H1 (cell line): Measurements from ENCODE around the gene POFUT2. TPM values are rescaled to one million over a fixed set of nuclear protein-coding genes. Genes with fewer than 3 reads are reported as not detected.

Source experiments
- CTCF ChIA-PET: fragments of 300-600 bp; sonication (Branson Sonifier 250); formaldehyde crosslinking; loops from one replicate; lab custom pipeline; 2021; ENCODE audit not compliant: partially characterized antibody; lab: Charles Lee
- POLR2A ChIA-PET: fragments of 300-600 bp; sonication (Branson Sonifier 250); formaldehyde crosslinking; loops from one replicate; lab custom pipeline; 2021; ENCODE audit warnings: inconsistent platforms; ENCODE audit not compliant: partially characterized antibody; lab: Charles Lee
- DNase-seq, 2 experiments: peaks; one replicate each; pipeline versions ENCODE4 v3.0.0 to v3.0.0-alpha.2; 2010 to 2022; ENCODE audit warnings: low spot score in 2 of 2, low read depth in 1 of 2, mixed read lengths in 1 of 2
- FAIRE-seq: peaks from 2 replicates; lab custom pipeline; 2011; peaks lifted over from hg19 to GRCh38; lab: Jason Lieb, UNC
- H2AFZ ChIP-seq: 2 replicates; pipeline ENCODE4 v1.8.1; 2012; ENCODE audit warnings: low read length, inconsistent platforms
- H2AK5ac ChIP-seq: 2 replicates; pipeline ENCODE4 v1.6.1; 2013; ENCODE audit warnings: low read depth, low read length
- H2BK120ac ChIP-seq: replicated peaks from 2 replicates; pipeline ENCODE3; 2013; ENCODE audit warnings: low read depth, low read length, inconsistent platforms
- H2BK12ac ChIP-seq: 2 replicates; pipeline ENCODE4 v1.6.1; 2013; ENCODE audit warnings: low read depth, low read length
- H2BK15ac ChIP-seq: 2 replicates; pipeline ENCODE4 v1.6.1; 2013; ENCODE audit warnings: low read length
- H2BK20ac ChIP-seq: 2 replicates; pipeline ENCODE4 v1.6.1; 2013; ENCODE audit warnings: low read length
- H2BK5ac ChIP-seq: 2 replicates; pipeline ENCODE4 v1.6.1; 2013; ENCODE audit warnings: low read depth, low read length
- H3K14ac ChIP-seq: 2 replicates; pipeline ENCODE4 v1.6.1; 2013; ENCODE audit warnings: inconsistent platforms; ENCODE audit not compliant: insufficient read length
- H3K18ac ChIP-seq: 2 replicates; pipeline ENCODE4 v1.6.1; 2013; ENCODE audit warnings: low read length; ENCODE audit errors: extremely low read depth
- H3K23ac ChIP-seq: 2 replicates; pipeline ENCODE4 v1.6.1; 2013; ENCODE audit warnings: inconsistent platforms; ENCODE audit not compliant: insufficient read length
- H3K23me2 ChIP-seq: 2 replicates; pipeline ENCODE4 v1.6.1; 2013; ENCODE audit warnings: low read depth, low read length
- H3K27ac ChIP-seq: 2 replicates; pipeline ENCODE4 v1.6.1; 2011; ENCODE audit warnings: low read depth, low read length, inconsistent platforms
- H3K27me3 ChIP-seq, 4 experiments: replicated peaks in 1 of 4; 1 replicate in 1 of 4; 2 replicates in 3 of 4; pipeline versions ENCODE4 v1.6.1 to v1.8.1; 2011 to 2013; ENCODE audit warnings: low read length in 3 of 4, mild to moderate bottlenecking in 3 of 4, inconsistent platforms in 2 of 4, mixed read lengths in 2 of 4, moderate library complexity in 1 of 4; ENCODE audit not compliant: control insufficient read depth in 3 of 4, insufficient read depth in 3 of 4; ENCODE audit errors: extremely low read depth in 1 of 4
- H3K36me3 ChIP-seq, 4 experiments: 2 replicates each; pipeline versions ENCODE4 v1.6.1 to v1.8.1; 2011 to 2013; ENCODE audit warnings: mild to moderate bottlenecking in 4 of 4, low read length in 3 of 4, moderate library complexity in 2 of 4, control low read depth in 1 of 4, inconsistent platforms in 1 of 4; ENCODE audit not compliant: insufficient read depth in 4 of 4, control insufficient read depth in 2 of 4
- H3K4ac ChIP-seq: replicated peaks from 2 replicates; pipeline ENCODE3; 2013; ENCODE audit warnings: low read length, low read depth, mixed read lengths, inconsistent platforms; ENCODE audit not compliant: insufficient read length
- H3K4me1 ChIP-seq, 4 experiments: replicated peaks in 1 of 4; 1 replicate in 1 of 4; 2 replicates in 3 of 4; pipeline versions ENCODE4 v1.6.1 to v1.8.1; 2011 to 2013; ENCODE audit warnings: low read length in 3 of 4, inconsistent platforms in 2 of 4, mixed read lengths in 1 of 4; ENCODE audit not compliant: insufficient read depth in 4 of 4, control insufficient read depth in 3 of 4
- H3K4me2 ChIP-seq, 2 experiments: 2 replicates each; pipeline versions ENCODE4 v1.6.1 to v1.8.1; 2011 to 2013; ENCODE audit warnings: low read depth in 2 of 2, low read length in 2 of 2, control low read depth in 1 of 2, inconsistent platforms in 1 of 2, mild to moderate bottlenecking in 1 of 2; ENCODE audit not compliant: insufficient read depth in 1 of 2
- H3K4me3 ChIP-seq, 4 experiments: fragments of 200-600, 300-600 bp in 1 of 4; sonication (generic), shearing (Covaris generic), sonication (Bioruptor Twin) in 1 of 4; 2 replicates each; pipeline versions ENCODE4 v1.5.1 to v1.8.1; 2011 to 2016; ENCODE audit warnings: low read length in 4 of 4, low read depth in 3 of 4, control low read depth in 2 of 4, inconsistent platforms in 2 of 4, mild to moderate bottlenecking in 2 of 4, mixed read lengths in 1 of 4, moderate library complexity in 1 of 4; ENCODE audit not compliant: insufficient read depth in 2 of 4; ENCODE audit errors: extremely low read depth in 1 of 4
- H3K56ac ChIP-seq: replicated peaks from 2 replicates; pipeline ENCODE3; 2013; ENCODE audit warnings: low read depth, mild to moderate bottlenecking, mixed read lengths, low read length, inconsistent platforms; ENCODE audit not compliant: insufficient read length
- H3K79me1 ChIP-seq: 2 replicates; pipeline ENCODE4 v1.6.1; 2013; ENCODE audit warnings: low read depth, low read length, control low read depth
- H3K79me2 ChIP-seq, 2 experiments: 2 replicates each; pipeline versions ENCODE4 v1.6.1 to v1.8.1; 2012 to 2013; ENCODE audit warnings: low read length in 2 of 2, mild to moderate bottlenecking in 2 of 2, inconsistent platforms in 1 of 2; ENCODE audit not compliant: insufficient read depth in 2 of 2, control insufficient read depth in 1 of 2
- H3K9ac ChIP-seq, 4 experiments: replicated peaks in 1 of 4; 1 replicate in 1 of 4; 2 replicates in 3 of 4; pipeline versions ENCODE4 v1.6.1 to v1.8.1; 2011 to 2013; ENCODE audit warnings: low read depth in 3 of 4, low read length in 3 of 4, control low read depth in 2 of 4, mild to moderate bottlenecking in 2 of 4, moderate library complexity in 2 of 4, inconsistent platforms in 1 of 4; ENCODE audit errors: extremely low read depth in 1 of 4
- H3K9me3 ChIP-seq, 2 experiments: 2 replicates each; pipeline versions ENCODE4 v1.6.1 to v1.8.1; 2012 to 2013; ENCODE audit warnings: mild to moderate bottlenecking in 2 of 2, moderate library complexity in 2 of 2, control low read depth in 1 of 2, inconsistent platforms in 1 of 2, low read depth in 1 of 2, low read length in 1 of 2, mixed read lengths in 1 of 2; ENCODE audit not compliant: insufficient read depth in 2 of 2
- H4K20me1 ChIP-seq, 2 experiments: replicated peaks in 1 of 2; 2 replicates each; pipeline versions ENCODE3 to v1.8.1; 2011 to 2013; ENCODE audit warnings: inconsistent platforms in 2 of 2, low read length in 2 of 2, mild to moderate bottlenecking in 1 of 2; ENCODE audit not compliant: insufficient read depth in 2 of 2, control insufficient read depth in 1 of 2
- H4K5ac ChIP-seq: 2 replicates; pipeline ENCODE4 v1.6.1; 2013; ENCODE audit warnings: low read length, low read depth, mixed read lengths, inconsistent platforms; ENCODE audit not compliant: insufficient read length
- H4K8ac ChIP-seq: 2 replicates; pipeline ENCODE4 v1.8.0; 2013; ENCODE audit warnings: mild to moderate bottlenecking, moderate library complexity, low read length, inconsistent platforms; ENCODE audit not compliant: insufficient read depth; ENCODE audit errors: extremely low read depth
- H4K91ac ChIP-seq: replicated peaks from 2 replicates; pipeline ENCODE3; 2013; ENCODE audit warnings: low read length, mixed read lengths, inconsistent platforms; ENCODE audit not compliant: insufficient read length
- ATF2 ChIP-seq: IDR thresholded peaks from 2 replicates; pipeline ENCODE4 v1.6.1; 2012; ENCODE audit warnings: low read length, inconsistent platforms
- NRF1 ChIP-seq: IDR thresholded peaks from 2 replicates; pipeline ENCODE4 v1.6.1; 2011; ENCODE audit warnings: mild to moderate bottlenecking, low read depth, low read length, improper control_type of control experiment
- SRF ChIP-seq: IDR thresholded peaks from 2 replicates; pipeline ENCODE4 v1.6.1; 2011; ENCODE audit warnings: mild to moderate bottlenecking, low read depth, low read length, moderate library complexity
- WGBS, 2 experiments: shearing (Covaris generic) in 1 of 2; methylation state at CpG; one replicate each; pipeline versions ENCODE4 v1.1.6 to v1.1.7; 2013 to 2015; ENCODE audit warnings: low lambda C conversion rate in 2 of 2, mixed read lengths in 2 of 2, inconsistent platforms in 1 of 2, low coverage in 1 of 2, missing lambda C conversion rate in 1 of 2; ENCODE audit not compliant: insufficient replicate concordance in 2 of 2, insufficient coverage in 1 of 2, insufficient read length in 1 of 2; ENCODE audit errors: extremely low coverage in 1 of 2, missing lambda C conversion rate in 1 of 2; 5-methylcytosine and 5-hydroxymethylcytosine counted together
- polyA plus RNA-seq, 7 experiments: library from polyadenylated mRNA; depleted of rRNA in 3 of 7; stranded (reverse) in 5 of 7; unstranded in 2 of 7; fragments of >200 nt in 5 of 7; fragments of 200-250 nt in 2 of 7; gene quantifications; 1 replicate in 5 of 7; 2 replicates in 1 of 7; 4 replicates in 1 of 7; pipeline versions ENCODE4 v1.2.1 to v1.2.3, GENCODE V29; 2011 to 2013; ENCODE audit warnings: missing spikeins in 2 of 7, mixed read lengths in 2 of 7
- total RNA-seq: library from RNA; stranded (reverse); fragmentation: NEBNext Ultra II Directional; extraction: Animal tissue kit (Norgen Biotek cat#: 25700); gene quantifications from 2 replicates; pipeline ENCODE4 v1.2.1, GENCODE V29; 2021

Gene POFUT2
- total and polyA plus RNA-seq, 2 of the 8 experiments (the other 6 are each of a cell fraction or from before 2014, with no cell fraction given) = 13.7 to 32.1 TPM

GRCh38 chr21:45300786-45301520, 13.3 kb upstream of the POFUT2 start:
- Histone ChIP-seq H3K18ac (no peak overlapping the region), H3K4me3 (no peak overlapping the region), H2BK120ac (no peak overlapping the region), H3K23ac (no peak overlapping the region), H3K23me2 (no peaks in the 10 kb centered on the region; the same call in 1 of the 2 replicates), H2AK5ac (no peak overlapping the region), H3K14ac (no peak overlapping the region), H3K4me1 (peaks cover 0 to 3% (median 0%) of the 10 kb centered on the region in 4 experiments; a peak in 3 of 7 replicates), H3K27ac (no peak overlapping the region), H3K9ac (no peak overlapping the region), H3K79me1 (no peaks in the 10 kb centered on the region; the same call in 1 of the 2 replicates), H2BK12ac (no peak overlapping the region), H3K56ac (no peak overlapping the region), H3K9me3 (no peaks in the 10 kb centered on the region), H3K4me2 (no peak overlapping the region), H4K8ac (no peak overlapping the region; the same call in 1 of the 2 replicates), H3K36me3 (no peaks in the 10 kb centered on the region), H2BK5ac (no peak overlapping the region), H3K4ac (no peak overlapping the region), H3K27me3 (no peaks in the 10 kb centered on the region), H3K79me2 (0 out of 4 replicates have a peak, but pooled peaks cover 0 to 2% of the 10 kb centered on the region in 2 experiments), H2AFZ (no peak overlapping the region), H4K20me1 (no peaks in the 10 kb centered on the region), H4K91ac (no peak overlapping the region), H4K5ac (no peak overlapping the region), H2BK20ac (no peak overlapping the region), H2BK15ac (no peak overlapping the region)
- no peak for FAIRE-seq
- WGBS, 2 experiments = 84% methylated on average over 21 of the region's 43 CpGs; no CpG with 5 or more reads in 1 of the 2 experiments
- no peak for DNase-seq
- ChIA-PET CTCF (interaction anchor here (0.7 to 5.0 kb wide), 7 partner anchors 8 to 140 kb away, joined by 3 to 17 read pairs (median 4); no protein-coding TSS in a partner anchor), POLR2A (no interaction called here)
- no peak for TF ChIP-seq NRF1
- TF ChIP-seq ATF2 = no peak
- no peak for TF ChIP-seq SRF
